Spleen (tissue), 7 donors: ENCODE results near the gene TEX29.

Experiments used
- CTCF ChIP-seq, 11 experiments: fragments of 200-600 bp in 7 of 11; fragments of 450-650 bp in 4 of 11; sonication (generic) in 4 of 11; IDR thresholded peaks in 8 of 11; conservative IDR thresholded peaks in 3 of 11; 1 replicate in 7 of 11; 2 replicates in 4 of 11; pipeline versions ENCODE4 v1.4.0 to v1.8.0; 2016 to 2021; ENCODE audit warnings: antibody characterized with exemption in 11 of 11, inconsistent platforms in 4 of 11, mild to moderate bottlenecking in 1 of 11
- POLR2A ChIP-seq, 3 donors: fragments of 450-650 bp; IDR thresholded peaks; one replicate each; pipeline ENCODE4 v1.5.1; 2017; ENCODE audit warnings: antibody characterized with exemption in 3 of 3, mild to moderate bottlenecking in 1 of 3
- donor health status: DM: no; HTN: no; CAD: no; lungs with moderate emphysema.
- donor health status: DM: no; HTN: no; CAD: no.
- donor health status: DM: no; HTN: no; CAD: no.

- TF ChIP-seq POLR2A (IDR thresholded peaks at IDR 0.05): no peak
- TF ChIP-seq CTCF (IDR thresholded peaks at IDR 0.05 in 8 of 11, conservative IDR thresholded peaks at IDR 0.05 in 3 of 11): no peak
Measured at GRCh38 chr13:111303559-111303958, 16.9 kb upstream of the TEX29 start.
